Measurements from ENCODE around the gene FAM171A1.
A peak's percentile ranks its signal among the peaks of the same experiment; 100 is the strongest.

Gene FAM171A1

GRCh38 chr10:15387021-15387420 lies 15.9 kb upstream of the FAM171A1 start:
- no peak overlapping the region for H3K27ac Mint-ChIP-seq
- H3K4me3 Mint-ChIP-seq = no peak overlapping the region
- H3K4me1 Mint-ChIP-seq (ENCODE audit: low read depth) = no peaks in the 10 kb centered on the region
- H3K9me3 Mint-ChIP-seq (ENCODE audit: low read depth) = no peaks in the 10 kb centered on the region
- no peaks in the 10 kb centered on the region for H3K36me3 Mint-ChIP-seq
- H3K27me3 Mint-ChIP-seq = peaks cover 17% of the 10 kb centered on the region

GRCh38 chr10:15385552-15386455 lies 14.7 kb upstream of the FAM171A1 start:
- Mint-ChIP-seq H3K4me1 (ENCODE audit: low read depth) (no peaks in the 10 kb centered on the region), H3K4me3 (no peak overlapping the region), H3K27ac (no peak overlapping the region), H3K36me3 (no peaks in the 10 kb centered on the region), H3K27me3 (peaks cover 22% of the 10 kb centered on the region), H3K9me3 (ENCODE audit: low read depth) (no peaks in the 10 kb centered on the region)

GRCh38 chr10:15381420-15381819 lies 10.3 kb upstream of the FAM171A1 start:
- no peak overlapping the region for H3K27ac Mint-ChIP-seq
- no peaks in the 10 kb centered on the region for H3K9me3 Mint-ChIP-seq (ENCODE audit: low read depth)
- H3K4me3 Mint-ChIP-seq = no peak overlapping the region
- no peaks in the 10 kb centered on the region for H3K36me3 Mint-ChIP-seq
- no peaks in the 10 kb centered on the region for H3K4me1 Mint-ChIP-seq (ENCODE audit: low read depth)
- peaks cover 27% of the 10 kb centered on the region for H3K27me3 Mint-ChIP-seq

GRCh38 chr10:15379078-15379477 lies 8.0 kb upstream of the FAM171A1 start:
- peaks cover 20% of the 10 kb centered on the region for H3K27me3 Mint-ChIP-seq
- no peak overlapping the region for H3K4me3 Mint-ChIP-seq
- no peaks in the 10 kb centered on the region for H3K9me3 Mint-ChIP-seq (ENCODE audit: low read depth)

GRCh38 chr10:15378569-15378968 lies 7.5 kb upstream of the FAM171A1 start:
- Mint-ChIP-seq H3K36me3 (no peaks in the 10 kb centered on the region), H3K4me3 (no peak overlapping the region), H3K27ac (no peak overlapping the region), H3K9me3 (ENCODE audit: low read depth) (no peaks in the 10 kb centered on the region), H3K4me1 (ENCODE audit: low read depth) (no peaks in the 10 kb centered on the region), H3K27me3 (peaks cover 20% of the 10 kb centered on the region)

More at GRCh38 chr10:15379078-15379477, 8.0 kb upstream of the FAM171A1 start:
- Mint-ChIP-seq H3K27ac (no peak overlapping the region), H3K4me1 (ENCODE audit: low read depth) (no peaks in the 10 kb centered on the region), H3K36me3 (no peaks in the 10 kb centered on the region)

- peaks cover 19% of the 10 kb centered on the region for H3K27me3 Mint-ChIP-seq
- no peaks in the 10 kb centered on the region for H3K36me3 Mint-ChIP-seq
- H3K4me1 Mint-ChIP-seq (ENCODE audit: low read depth) = peaks cover 6% of the 10 kb centered on the region
- no peak overlapping the region for H3K4me3 Mint-ChIP-seq
- no peaks in the 10 kb centered on the region for H3K9me3 Mint-ChIP-seq (ENCODE audit: low read depth)
- no peak overlapping the region for H3K27ac Mint-ChIP-seq
Observed at GRCh38 chr10:15374566-15374965, 3.5 kb upstream of the FAM171A1 start.

GRCh38 chr10:15374156-15374555 lies 3.1 kb upstream of the FAM171A1 start:
- H3K9me3 Mint-ChIP-seq (ENCODE audit: low read depth) = no peaks in the 10 kb centered on the region
- no peak overlapping the region for H3K27ac Mint-ChIP-seq
- H3K4me1 Mint-ChIP-seq (ENCODE audit: low read depth) = peaks cover 8% of the 10 kb centered on the region
- H3K27me3 Mint-ChIP-seq = peaks cover 21% of the 10 kb centered on the region
- H3K4me3 Mint-ChIP-seq = no peak overlapping the region
- H3K36me3 Mint-ChIP-seq = no peaks in the 10 kb centered on the region

- H3K27ac Mint-ChIP-seq = no peak overlapping the region
- H3K4me3 Mint-ChIP-seq = no peak overlapping the region
- H3K36me3 Mint-ChIP-seq = no peaks in the 10 kb centered on the region
- H3K27me3 Mint-ChIP-seq = peaks cover 23% of the 10 kb centered on the region
- H3K9me3 Mint-ChIP-seq (ENCODE audit: low read depth) = no peaks in the 10 kb centered on the region
- H3K4me1 Mint-ChIP-seq (ENCODE audit: low read depth) = peaks cover 8% of the 10 kb centered on the region
Observed at GRCh38 chr10:15373199-15373598, 2.1 kb upstream of the FAM171A1 start.

- H3K4me3 Mint-ChIP-seq = peak overlapping the region; percentile 83
- H3K9me3 Mint-ChIP-seq (ENCODE audit: low read depth) = no peaks in the 10 kb centered on the region
- peaks cover 8% of the 10 kb centered on the region for H3K4me1 Mint-ChIP-seq (ENCODE audit: low read depth)
- peak overlapping the region; percentile 84 for H3K27ac Mint-ChIP-seq
- no peaks in the 10 kb centered on the region for H3K36me3 Mint-ChIP-seq
- peaks cover 15% of the 10 kb centered on the region for H3K27me3 Mint-ChIP-seq
Observed at GRCh38 chr10:15370212-15370855, 755 bp downstream of the FAM171A1 start.

GRCh38 chr10:15369256-15370211 lies 1.6 kb downstream of the FAM171A1 start:
- Mint-ChIP-seq H3K27ac (peak overlapping the region; percentile 84), H3K9me3 (ENCODE audit: low read depth) (no peaks in the 10 kb centered on the region), H3K4me3 (peak overlapping the region; percentile 83), H3K36me3 (no peaks in the 10 kb centered on the region), H3K27me3 (peaks cover 21% of the 10 kb centered on the region), H3K4me1 (ENCODE audit: low read depth) (peaks cover 8% of the 10 kb centered on the region)

GRCh38 chr10:15368101-15368855 lies 2.8 kb downstream of the FAM171A1 start:
- Mint-ChIP-seq H3K27ac (no peak overlapping the region), H3K36me3 (no peaks in the 10 kb centered on the region), H3K9me3 (ENCODE audit: low read depth) (no peaks in the 10 kb centered on the region), H3K27me3 (peaks cover 22% of the 10 kb centered on the region), H3K4me3 (no peak overlapping the region), H3K4me1 (ENCODE audit: low read depth) (peaks cover 8% of the 10 kb centered on the region)

GRCh38 chr10:15367296-15368085 lies 3.6 kb downstream of the FAM171A1 start:
- H3K27me3 Mint-ChIP-seq = peaks cover 22% of the 10 kb centered on the region

GRCh38 chr10:15365692-15366091 lies 5.4 kb downstream of the FAM171A1 start:
- H3K27ac Mint-ChIP-seq = no peak overlapping the region
- H3K9me3 Mint-ChIP-seq (ENCODE audit: low read depth) = no peaks in the 10 kb centered on the region
- H3K4me1 Mint-ChIP-seq (ENCODE audit: low read depth) = peaks cover 8% of the 10 kb centered on the region
- no peak overlapping the region for H3K4me3 Mint-ChIP-seq
- H3K27me3 Mint-ChIP-seq = peaks cover 17% of the 10 kb centered on the region
- no peaks in the 10 kb centered on the region for H3K36me3 Mint-ChIP-seq

More at GRCh38 chr10:15367296-15368085, 3.6 kb downstream of the FAM171A1 start:
- peaks cover 8% of the 10 kb centered on the region for H3K4me1 Mint-ChIP-seq (ENCODE audit: low read depth)
- no peak overlapping the region for H3K27ac Mint-ChIP-seq
- no peaks in the 10 kb centered on the region for H3K9me3 Mint-ChIP-seq (ENCODE audit: low read depth)
- no peaks in the 10 kb centered on the region for H3K36me3 Mint-ChIP-seq
- H3K4me3 Mint-ChIP-seq = no peak overlapping the region

Measured in activated naive CD8-positive, alpha-beta T cell (primary cell).